Body of pancreas (tissue), 4 donors: ENCODE results near the gene CCDC102B. TPM values are rescaled to one million over a fixed set of nuclear protein-coding genes. Genes with fewer than 3 reads are reported as not detected.

Experiments used
- ATAC-seq: fragments of 150-250 bp; one replicate; pipeline ENCODE4 v1.9.1; 2016
- DNase-seq, 4 donors: peaks; one replicate each; pipeline ENCODE4 v3.0.0-alpha.2; 2019
- H3K27ac ChIP-seq, 4 donors: fragments of 200-600 bp; sonication (generic); 1 replicate in 3 of 4; 2 replicates in 1 of 4; pipeline versions ENCODE4 v1.5.1 to v1.6.1; 2016 to 2019; ENCODE audit warnings: mild to moderate bottlenecking in 1 of 4, mixed read lengths in 1 of 4, moderate library complexity in 1 of 4
- H3K27me3 ChIP-seq, 2 donors: fragments of 200-600 bp; sonication (generic); one replicate each; pipeline ENCODE4 v1.6.0; 2016; ENCODE audit warnings: mild to moderate bottlenecking in 1 of 2
- H3K36me3 ChIP-seq, 2 donors: fragments of 200-600 bp; sonication (generic); replicated peaks in 1 of 2; 2 replicates each; pipeline ENCODE4 v1.5.1; 2016; ENCODE audit warnings: low read depth in 2 of 2; ENCODE audit not compliant: insufficient read depth in 1 of 2
- H3K4me1 ChIP-seq: fragments of 200-600 bp; sonication (generic); one replicate; pipeline ENCODE4 v1.6.0; 2016
- H3K4me3 ChIP-seq, 2 donors: fragments of 200-600 bp; sonication (generic); 1 replicate in 1 of 2; 2 replicates in 1 of 2; pipeline ENCODE4 v1.5.1; 2016 to 2019
- H3K9me3 ChIP-seq, 3 donors: fragments of 200-600 bp; sonication (generic); 1 replicate in 2 of 3; 2 replicates in 1 of 3; pipeline ENCODE4 v1.5.1; 2016
- CTCF ChIP-seq, 7 experiments: fragments of 450-650 bp in 4 of 7; fragments of 200-600 bp in 3 of 7; sonication (generic) in 3 of 7; IDR thresholded peaks; one replicate each; pipeline ENCODE4 v1.5.1; 2016 to 2019; ENCODE audit warnings: antibody characterized with exemption in 7 of 7
- POLR2A ChIP-seq, 3 donors: fragments of 450-650 bp; IDR thresholded peaks; one replicate each; pipeline ENCODE4 v1.6.1; 2016; ENCODE audit warnings: antibody characterized with exemption in 3 of 3, mild to moderate bottlenecking in 2 of 3
- WGBS, 2 donors: methylation state at CpG; one replicate each; pipeline ENCODE4 v1.1.5; 2017; 5-methylcytosine and 5-hydroxymethylcytosine counted together
- intact Hi-C: fragments of 100-400 bp; cut with DNase I; formaldehyde crosslinking; loops from one replicate; pipeline ENCODE4 v1.15.1; 2023
- total RNA-seq, 2 donors: library from RNA; depleted of rRNA; stranded (reverse); fragments of >200 nt; gene quantifications; one replicate each; pipeline ENCODE4 v1.1.0, GENCODE V29; 2016

CCDC102B gene
- total RNA-seq, 2 donors from 2014 or later, result 4.9 to 6.3 TPM

GRCh38 chr18:68979737-68980136 is 181.9 kb downstream of the CCDC102B start:
- no peak for TF ChIP-seq POLR2A (IDR thresholded peaks at IDR 0.05)
- no peak for TF ChIP-seq CTCF (IDR thresholded peaks at IDR 0.05)
- WGBS, 2 donors, result 85 to 90% methylated on average over 2 of the region's 2 CpGs
- H3K9me3 ChIP-seq, result no peaks in the 10 kb centered on the region
- ATAC-seq, result no peak
- no peak for DNase-seq
- H3K4me1 ChIP-seq, result no peaks in the 10 kb centered on the region
- no peak overlapping the region for H3K4me3 ChIP-seq
- H3K27me3 ChIP-seq, result no peaks in the 10 kb centered on the region
- no peaks in the 10 kb centered on the region for H3K36me3 ChIP-seq
- intact Hi-C loops, result no loop called here
- no peak overlapping the region for H3K27ac ChIP-seq

GRCh38 chr18:68983126-68983525 is 185.2 kb downstream of the CCDC102B start:
- TF ChIP-seq POLR2A (IDR thresholded peaks at IDR 0.05), result no peak
- TF ChIP-seq CTCF (IDR thresholded peaks at IDR 0.05), result no peak
- H3K27me3 ChIP-seq, result no peaks in the 10 kb centered on the region
- intact Hi-C loops, result no loop called here
- H3K9me3 ChIP-seq, result no peaks in the 10 kb centered on the region
- ATAC-seq (no peak), DNase-seq (no peak)
- H3K4me3 ChIP-seq, result no peak overlapping the region
- H3K36me3 ChIP-seq, result no peaks in the 10 kb centered on the region
- no peaks in the 10 kb centered on the region for H3K4me1 ChIP-seq
- no peak overlapping the region for H3K27ac ChIP-seq

GRCh38 chr18:68984342-68984741 is 186.5 kb downstream of the CCDC102B start:
- Histone ChIP-seq H3K9me3 (no peaks in the 10 kb centered on the region), H3K27ac (no peak overlapping the region), H3K4me3 (no peak overlapping the region), H3K27me3 (no peaks in the 10 kb centered on the region), H3K4me1 (no peaks in the 10 kb centered on the region), H3K36me3 (no peaks in the 10 kb centered on the region)
- intact Hi-C loops, result no loop called here
- TF ChIP-seq CTCF (IDR thresholded peaks at IDR 0.05), result no peak
- no peak for TF ChIP-seq POLR2A (IDR thresholded peaks at IDR 0.05)
- ATAC-seq, result no peak
- WGBS, 2 donors, result 32 to 41% methylated on average over 2 of the region's 2 CpGs
- DNase-seq, result no peak

GRCh38 chr18:68985172-68985820 is 187.4 kb downstream of the CCDC102B start:
- WGBS, 2 donors, result 70 to 75% methylated on average over 2 of the region's 2 CpGs

More at GRCh38 chr18:68985172-68985820, 187.4 kb downstream of the CCDC102B start:
- TF ChIP-seq CTCF (IDR thresholded peaks at IDR 0.05), result no peak
- no peak for TF ChIP-seq POLR2A (IDR thresholded peaks at IDR 0.05)
- Histone ChIP-seq H3K9me3 (no peaks in the 10 kb centered on the region), H3K4me3 (no peak overlapping the region), H3K27me3 (no peaks in the 10 kb centered on the region), H3K36me3 (no peaks in the 10 kb centered on the region), H3K27ac (no peak overlapping the region), H3K4me1 (no peaks in the 10 kb centered on the region)
- ATAC-seq (no peak), DNase-seq (no peak)
- intact Hi-C loops, result no loop called here
